Endothelial cell of umbilical vein (primary cell): ENCODE data around the gene CENPP. TPM values are rescaled to one million over a fixed set of nuclear protein-coding genes. Genes with fewer than 3 reads are reported as not detected.

Experiments used
- BruUV-seq: library from RNA; stranded (reverse); fragments of 400-500 nt; replicated peaks from 2 replicates; lab custom pipeline; 2021; lab: Mats Ljungman, UMichigan
- CTCF ChIA-PET: fragments of 300-600, 350-600 bp; sonication (Branson Sonifier 250); formaldehyde crosslinking; loops from one replicate; lab custom pipeline; 2021; ENCODE audit warnings: antibody characterized with exemption, inconsistent platforms; lab: Charles Lee
- POLR2A ChIA-PET: fragments of 300-600, 350-600 bp; sonication (Branson Sonifier 250); formaldehyde crosslinking; loops from one replicate; lab custom pipeline; 2021; ENCODE audit warnings: antibody characterized with exemption, inconsistent platforms; lab: Charles Lee
- DNase-seq: peaks from one replicate; pipeline ENCODE4 v3.0.0-alpha.2; 2011; ENCODE audit warnings: low read depth, low spot score
- FAIRE-seq: peaks from 2 replicates; lab custom pipeline; 2011; peaks lifted over from hg19 to GRCh38; lab: Jason Lieb, UNC
- H2AFZ ChIP-seq: 2 replicates; pipeline ENCODE4 v1.6.0; 2012; ENCODE audit warnings: low read depth, low read length, control low read depth, inconsistent platforms
- H3K27ac ChIP-seq: 2 replicates; pipeline ENCODE4 v1.5.1; 2011; ENCODE audit warnings: low read depth, mild to moderate bottlenecking, control low read depth, low read length, moderate library complexity; ENCODE audit not compliant: insufficient read depth
- H3K27me3 ChIP-seq, 2 experiments: 2 replicates each; pipeline versions ENCODE4 v1.6.0 to v1.6.1; 2011; ENCODE audit warnings: low read length in 2 of 2, mixed read lengths in 1 of 2; ENCODE audit not compliant: control insufficient read depth in 2 of 2, insufficient read depth in 2 of 2
- H3K36me3 ChIP-seq, 2 experiments: 2 replicates in 1 of 2; 3 replicates in 1 of 2; pipeline ENCODE4 v1.5.1; 2011; ENCODE audit warnings: low read length in 2 of 2, mild to moderate bottlenecking in 1 of 2, moderate library complexity in 1 of 2; ENCODE audit not compliant: control insufficient read depth in 2 of 2, insufficient read depth in 2 of 2; ENCODE audit errors: extremely low read depth in 1 of 2
- H3K4me1 ChIP-seq: 3 replicates; pipeline ENCODE4 v1.5.1; 2011; ENCODE audit warnings: mild to moderate bottlenecking, low read length; ENCODE audit not compliant: control insufficient read depth, insufficient read depth; ENCODE audit errors: extremely low read depth
- H3K4me2 ChIP-seq: 2 replicates; pipeline ENCODE4 v1.6.1; 2011; ENCODE audit warnings: low read length, control low read depth, mixed read lengths; ENCODE audit not compliant: insufficient read depth
- H3K4me3 ChIP-seq, 3 experiments: fragments of 200-600 bp in 1 of 3; sonication (generic), shearing (Covaris generic) in 1 of 3; replicated peaks in 1 of 3; 2 replicates each; pipeline ENCODE4 v1.5.1; 2011 to 2016; ENCODE audit warnings: control low read depth in 3 of 3, low read length in 3 of 3, mild to moderate bottlenecking in 2 of 3, inconsistent platforms in 1 of 3, low read depth in 1 of 3, moderate library complexity in 1 of 3; ENCODE audit not compliant: insufficient read depth in 1 of 3
- H3K79me2 ChIP-seq: 2 replicates; pipeline ENCODE4 v1.6.0; 2012; ENCODE audit warnings: low read length, inconsistent platforms; ENCODE audit not compliant: control insufficient read depth, insufficient read depth
- H3K9ac ChIP-seq: replicated peaks from 2 replicates; pipeline ENCODE3; 2011; ENCODE audit warnings: low read length, control low read depth; ENCODE audit not compliant: insufficient read depth; ENCODE audit errors: extremely low read depth
- H3K9me1 ChIP-seq: replicated peaks from 3 replicates; pipeline ENCODE4 v1.6.0; 2011; ENCODE audit warnings: mild to moderate bottlenecking, low read length; ENCODE audit not compliant: control insufficient read depth, insufficient read depth; ENCODE audit errors: extremely low read depth
- H3K9me3 ChIP-seq: replicated peaks from 2 replicates; pipeline ENCODE4 v1.5.1; 2012; ENCODE audit warnings: low read length, inconsistent platforms; ENCODE audit not compliant: control insufficient read depth, insufficient read depth
- H4K20me1 ChIP-seq: replicated peaks from 2 replicates; pipeline ENCODE3; 2011; ENCODE audit warnings: mild to moderate bottlenecking, low read length; ENCODE audit not compliant: control insufficient read depth, insufficient read depth; ENCODE audit errors: extremely low read depth
- CTCF ChIP-seq, 2 donors: IDR thresholded peaks; 1 replicate in 1 of 2; 2 replicates in 1 of 2; pipeline ENCODE4 v1.5.1; 2011; ENCODE audit warnings: low read length in 2 of 2, mild to moderate bottlenecking in 2 of 2, moderate library complexity in 2 of 2, control low read depth in 1 of 2, inconsistent platforms in 1 of 2, low read depth in 1 of 2; ENCODE audit not compliant: insufficient read depth in 1 of 2; ENCODE audit errors: extremely low read depth in 1 of 2
- EZH2 ChIP-seq: IDR thresholded peaks from 2 replicates; pipeline ENCODE4 v1.6.1; 2012; ENCODE audit warnings: borderline replicate concordance, low read depth, mild to moderate bottlenecking, moderate library complexity, low read length, inconsistent platforms; ENCODE audit not compliant: severe bottlenecking
- FOS ChIP-seq: IDR thresholded peaks from 2 replicates; pipeline ENCODE4 v1.6.1; 2011; ENCODE audit warnings: mild to moderate bottlenecking, low read length, moderate library complexity, borderline replicate concordance; ENCODE audit not compliant: insufficient read depth
- GATA2 ChIP-seq: IDR thresholded peaks from 2 replicates; pipeline ENCODE4 v1.7.0; 2011; ENCODE audit warnings: low read depth, mild to moderate bottlenecking, moderate library complexity, mixed read lengths, low read length; ENCODE audit not compliant: insufficient read length, insufficient read depth
- JUN ChIP-seq: IDR thresholded peaks from 2 replicates; pipeline ENCODE4 v1.6.1; 2011; ENCODE audit warnings: borderline replicate concordance, low read depth; ENCODE audit not compliant: insufficient read length, insufficient read depth
- MAX ChIP-seq: IDR thresholded peaks from 2 replicates; pipeline ENCODE4 v1.6.1; 2011; ENCODE audit not compliant: insufficient read depth, insufficient read length
- MYC ChIP-seq: IDR thresholded peaks from one replicate; pipeline ENCODE4 v1.6.1; 2011; ENCODE audit warnings: mild to moderate bottlenecking, low read depth, low read length
- POLR2A ChIP-seq: IDR thresholded peaks from 2 replicates; pipeline ENCODE4 v1.6.1; 2012; ENCODE audit warnings: low read depth, mild to moderate bottlenecking, control low read depth, low read length
- POLR2AphosphoS5 ChIP-seq: IDR thresholded peaks from 2 replicates; pipeline ENCODE4 v1.6.1; 2012; ENCODE audit warnings: low read depth, mild to moderate bottlenecking, control low read depth, low read length, moderate library complexity; ENCODE audit not compliant: insufficient read depth
- dilution Hi-C: fragments of 300-500 bp; cut with MboI; formaldehyde crosslinking; loops from one replicate; pipeline ENCODE4 v1.15.0; 2019; ENCODE audit warnings: low sequenced_read_pairs; ENCODE audit not compliant: extremely low pct_ligation_motif_present
- intact Hi-C: fragments of 100-400 bp; cut with micrococcal nuclease; formaldehyde crosslinking; loops from one replicate; pipeline ENCODE4 v1.10.0; 2022
- polyA plus RNA-seq, 4 experiments: library from polyadenylated mRNA; depleted of rRNA in 3 of 4; stranded (reverse) in 3 of 4; unstranded in 1 of 4; fragments of >200 nt; gene quantifications; 2 replicates each; pipeline versions ENCODE4 v1.2.1 to v1.2.3, GENCODE V29; 2011 to 2012; ENCODE audit warnings: missing spikeins in 1 of 4
- total RNA-seq: library from RNA; stranded (reverse); gene quantifications from 2 replicates; pipeline ENCODE4 v1.2.3, GENCODE V29; 2021

The CENPP gene
- total and polyA plus RNA-seq, 2 donors (not counting 3 experiments of a cell fraction or from before 2014, with no cell fraction given): 1.2 to 12.0 TPM

- H3K4me1 ChIP-seq: no peaks in the 10 kb centered on the region
- H3K79me2 ChIP-seq: no peaks in the 10 kb centered on the region
- H3K4me2 ChIP-seq: no peak overlapping the region
- no peak overlapping the region for H3K27ac ChIP-seq
- H2AFZ ChIP-seq: no peak overlapping the region
- H3K9ac ChIP-seq: no peak overlapping the region
- H3K9me1 ChIP-seq: no peaks in the 10 kb centered on the region
- H3K9me3 ChIP-seq: no peaks in the 10 kb centered on the region
- intact Hi-C loops: loop anchor here (2.0 kb wide), 1 partner anchor 285 kb away; no protein-coding TSS in a partner anchor
- no peak overlapping the region for H3K4me3 ChIP-seq
- no peak for DNase-seq
- ChIA-PET CTCF (interaction anchor here (1.8 kb wide), 1 partner anchor 13 kb away, joined by 8 read pairs; no protein-coding TSS in a partner anchor), POLR2A (no interaction called here)
- BruUV-seq: no TSS peak
- TF ChIP-seq JUN: no peak
- no peak for TF ChIP-seq EZH2
- TF ChIP-seq GATA2: no peak
- no peak for TF ChIP-seq MYC
- TF ChIP-seq CTCF (IDR thresholded peaks at IDR 0.05; ENCODE audit: extremely low read depth in 1 of 2, insufficient read depth in 1 of 2, low read depth in 1 of 2, low read length in 2 of 2): no peak
- no peak for TF ChIP-seq FOS
- TF ChIP-seq MAX: no peak
- TF ChIP-seq POLR2AphosphoS5: no peak
- no peak for TF ChIP-seq POLR2A
- FAIRE-seq: no peak
- no peaks in the 10 kb centered on the region for H3K27me3 ChIP-seq
- H3K36me3 ChIP-seq: no peaks in the 10 kb centered on the region
- H4K20me1 ChIP-seq: no peaks in the 10 kb centered on the region
- dilution Hi-C loops: no loop called here
These were observed 173.9 kb downstream of the CENPP start for GRCh38 chr9:92499701-92500100.
